DMS 273 treated with DMSO at 0.1 percent for 48 hours (cell line): ENCODE results near the gene ARHGAP23.
"Not testable (repeated sequence)": the region's sequence is repeated elsewhere in the genome, so short reads cannot be mapped to it uniquely, and the experiment has no call there.

Experiments used
- DNase-seq: peaks from one replicate; lab custom pipeline; 2025; lab: John Stamatoyannopoulos, UW

The ARHGAP23 gene

DNA sequence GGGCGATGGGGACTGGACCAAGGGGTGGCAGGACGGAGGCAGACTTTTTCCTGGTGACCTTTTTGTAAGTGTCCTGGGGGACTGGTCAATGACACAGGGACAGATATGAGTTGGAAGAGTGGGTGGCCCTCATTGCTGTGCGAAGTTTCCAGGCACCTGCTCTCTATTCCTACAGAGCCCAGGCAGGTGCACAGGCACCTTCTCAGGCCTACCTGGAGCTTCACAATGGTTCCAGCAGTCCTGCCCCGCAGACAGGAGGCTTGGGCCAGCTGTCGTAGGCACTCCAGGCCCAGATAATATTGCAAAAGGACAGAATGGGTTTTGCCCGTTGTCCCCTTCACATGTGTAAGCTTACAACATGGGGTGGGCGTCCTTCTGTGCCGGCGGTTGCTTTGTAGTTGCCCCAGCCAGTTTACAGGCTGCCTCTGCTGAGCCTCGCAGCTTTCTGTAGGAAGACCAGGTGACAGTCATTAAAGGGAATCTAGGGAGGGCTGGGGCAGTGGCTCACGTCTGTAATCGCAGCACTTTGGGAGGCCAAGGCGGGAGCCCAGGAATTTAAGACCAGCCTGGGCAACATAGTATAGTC lies 84.3 kb downstream of the ARHGAP23 start:
- no peak for DNase-seq

DNA sequence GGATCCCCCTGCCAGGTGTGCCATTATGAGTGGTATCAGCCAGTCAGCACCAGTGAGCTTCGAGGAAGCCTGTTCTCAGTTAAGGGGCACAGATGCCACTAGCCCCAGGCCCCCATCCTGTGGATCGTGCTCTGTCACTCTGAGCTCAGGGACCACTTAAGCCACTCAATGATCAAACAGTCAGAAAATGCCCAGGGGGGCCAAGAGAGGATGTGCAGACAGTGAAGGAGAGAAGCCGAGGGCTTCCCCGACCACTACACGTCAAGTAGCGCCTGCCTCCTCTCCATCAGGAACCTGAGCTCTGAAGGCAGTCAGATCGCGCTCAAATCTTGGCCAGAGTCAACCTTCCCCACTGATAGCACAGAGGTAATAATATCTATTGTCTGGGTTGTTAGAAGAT lies 98.3 kb downstream of the ARHGAP23 start:
- not testable (repeated sequence) for DNase-seq

DNA sequence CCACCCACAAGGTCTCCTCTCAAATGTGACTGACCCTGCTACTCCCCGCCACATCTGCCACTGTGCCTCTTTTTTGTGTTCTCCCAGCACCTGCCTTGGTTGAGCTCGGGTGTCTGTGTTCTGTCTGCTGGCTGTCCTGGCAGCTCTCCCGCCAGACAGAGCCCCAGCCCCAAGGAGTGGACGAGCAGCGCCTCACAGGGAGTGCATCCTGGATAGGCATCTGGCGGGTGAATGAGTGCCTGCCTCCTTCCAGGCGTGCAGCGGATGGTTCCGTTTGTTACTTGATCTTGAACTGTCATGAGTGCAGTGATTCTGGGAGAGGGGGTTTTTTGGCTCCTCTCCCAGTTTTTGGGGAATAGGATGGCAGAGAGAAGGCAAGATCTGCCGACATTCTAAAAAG lies 99.9 kb downstream of the ARHGAP23 start:
- not testable (repeated sequence) for DNase-seq

DNA sequence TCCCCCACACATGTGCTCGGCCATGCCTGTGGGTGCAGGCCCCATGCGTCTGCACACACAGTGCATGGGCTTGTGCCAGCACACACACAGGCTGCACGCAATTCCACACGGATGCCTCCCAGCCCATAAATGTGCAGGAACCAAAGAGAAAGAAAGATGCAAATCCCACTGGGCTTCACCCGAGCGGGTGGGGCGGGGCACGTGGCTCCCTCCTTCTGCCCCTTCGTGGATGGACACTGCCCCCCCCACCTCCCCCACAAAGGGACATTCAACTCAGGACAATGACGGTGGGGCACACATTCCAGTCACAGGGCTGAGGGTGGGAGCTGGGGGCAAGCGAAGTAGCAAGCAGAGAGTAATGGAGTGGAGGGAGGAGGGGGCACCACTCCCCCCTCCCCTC lies 102.6 kb downstream of the ARHGAP23 start:
- DNase-seq: not testable (repeated sequence)

DNA sequence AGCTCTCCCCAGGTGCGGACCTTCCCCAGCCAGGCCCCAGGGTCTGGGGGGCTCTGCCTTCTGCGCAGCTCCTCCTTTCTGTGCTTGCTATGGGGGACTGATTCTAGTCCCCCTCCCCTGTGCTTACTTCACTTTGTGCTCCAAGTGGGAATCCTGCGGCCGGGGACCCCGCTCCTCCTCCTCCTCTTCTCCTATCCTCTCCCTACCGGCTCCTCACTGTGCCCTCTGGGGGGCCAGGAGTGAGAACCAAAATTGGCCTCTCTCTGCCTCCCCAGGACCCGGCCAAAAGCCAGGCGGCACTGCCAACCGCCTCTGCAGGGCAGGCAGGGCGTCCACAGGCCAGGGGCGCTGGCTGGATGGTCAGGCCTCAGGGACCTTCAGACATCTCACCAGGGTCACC lies 103.5 kb downstream of the ARHGAP23 start:
- DNase-seq: not testable (repeated sequence)

DNA sequence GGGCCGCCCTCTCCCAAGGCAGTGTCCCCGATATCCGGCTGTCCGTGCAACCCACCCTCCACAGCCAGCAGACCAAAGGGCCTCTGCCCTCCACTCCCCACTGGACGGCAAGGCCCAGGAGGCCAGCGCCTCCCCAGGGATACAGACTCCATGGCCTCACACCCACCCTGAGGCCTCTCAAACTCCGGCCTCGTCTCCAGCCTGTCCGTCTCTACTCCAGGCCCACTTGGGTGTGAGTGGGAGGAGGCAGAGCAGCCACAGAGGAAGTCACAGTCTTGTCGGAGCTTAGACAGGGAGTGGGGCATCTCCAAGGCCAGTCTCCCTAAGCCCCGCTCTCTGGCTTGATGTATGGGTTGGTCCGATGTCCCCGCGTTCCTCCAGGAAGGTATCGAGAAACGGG lies 104.2 kb downstream of the ARHGAP23 start:
- no peak for DNase-seq

DNA sequence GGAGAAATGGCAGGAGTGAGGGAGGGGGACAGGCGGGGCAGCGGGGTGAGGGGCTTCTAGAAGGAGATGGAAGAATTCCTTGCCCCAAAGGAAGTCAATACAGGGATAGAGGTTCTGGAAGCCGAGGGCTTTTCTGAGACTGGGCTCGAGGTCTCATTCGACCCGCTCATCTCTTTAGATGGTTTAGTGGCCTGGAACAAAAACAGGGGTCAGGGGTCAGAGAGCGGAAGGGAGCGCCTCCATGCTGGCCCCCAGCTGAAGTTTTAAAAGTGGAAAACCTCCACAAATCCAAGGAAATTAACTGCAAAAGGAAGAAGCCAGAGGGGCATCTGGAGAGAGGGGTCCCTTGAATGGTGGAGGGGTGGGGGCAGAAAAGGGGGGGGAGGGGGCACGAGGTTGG lies 105.0 kb downstream of the ARHGAP23 start:
- no peak for DNase-seq

DNA sequence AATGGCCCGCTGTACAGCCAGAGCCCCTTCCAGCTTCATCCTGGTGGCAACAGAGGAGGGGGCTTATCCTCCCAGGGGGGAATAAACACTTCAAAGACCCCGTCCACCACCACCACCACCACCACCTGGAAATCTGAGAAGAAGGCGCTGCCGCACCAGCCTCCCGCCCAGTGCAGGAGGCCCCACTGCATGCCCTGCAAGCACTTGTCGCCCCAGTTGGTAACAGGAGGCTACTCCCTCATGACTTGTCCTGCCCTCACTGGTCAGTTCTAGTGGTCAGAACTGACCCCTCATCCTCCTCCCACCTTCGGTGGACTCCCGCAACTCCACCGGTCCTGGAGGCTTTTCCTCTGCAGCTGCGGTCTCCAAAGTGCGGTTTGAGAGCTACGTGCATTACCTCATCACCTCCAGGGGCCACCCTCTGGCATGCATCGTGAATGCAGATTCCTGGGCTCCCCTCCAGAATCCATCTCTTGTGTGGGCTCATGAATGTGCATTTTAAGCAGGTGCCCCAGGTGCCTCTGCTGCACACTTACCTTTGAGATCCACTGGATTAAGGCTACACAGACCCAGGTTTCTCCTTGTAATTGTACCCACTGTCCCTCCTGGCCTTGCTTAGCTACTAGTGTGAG lies 105.7 kb downstream of the ARHGAP23 start:
- DNase-seq: no peak

DNA sequence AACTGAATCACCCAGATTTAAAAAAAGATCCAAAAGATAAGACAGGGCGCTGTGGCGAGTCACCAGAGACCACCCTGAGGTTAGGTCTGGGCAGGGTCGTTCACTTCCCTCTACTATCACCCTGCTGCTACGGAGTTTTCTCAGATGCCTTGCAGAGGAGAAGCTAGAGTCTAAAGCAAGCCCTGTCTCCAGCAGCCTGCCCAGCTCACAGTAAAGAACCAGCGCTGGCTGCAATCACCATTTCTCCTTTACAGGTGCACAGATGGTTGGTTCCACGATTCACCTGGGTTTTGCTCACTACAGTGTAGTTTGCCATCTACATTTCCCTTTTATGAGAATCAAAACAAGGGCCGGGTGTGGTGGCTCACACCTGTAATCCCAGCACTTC lies 106.2 kb downstream of the ARHGAP23 start:
- DNase-seq: no peak

DNA sequence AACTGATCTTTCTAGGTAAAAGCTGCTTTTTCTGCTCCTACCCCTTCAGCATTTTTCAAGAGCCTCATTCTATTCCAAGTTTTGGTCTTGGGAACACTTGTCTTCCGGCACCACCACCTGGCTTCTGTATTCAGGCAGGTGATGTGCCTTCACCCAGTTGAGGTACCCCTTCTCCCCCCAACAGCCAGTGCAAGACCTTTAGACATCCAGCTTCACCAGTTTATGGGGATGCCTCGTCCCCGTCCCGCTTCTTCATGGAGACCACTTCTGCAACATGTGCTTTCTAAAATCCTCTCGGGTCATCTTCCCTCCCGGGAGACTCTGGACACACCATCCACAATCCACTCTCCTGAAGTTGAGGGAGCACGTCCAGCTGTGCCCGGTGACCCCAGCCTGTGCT lies 107.6 kb downstream of the ARHGAP23 start:
- DNase-seq: no peak

DNA sequence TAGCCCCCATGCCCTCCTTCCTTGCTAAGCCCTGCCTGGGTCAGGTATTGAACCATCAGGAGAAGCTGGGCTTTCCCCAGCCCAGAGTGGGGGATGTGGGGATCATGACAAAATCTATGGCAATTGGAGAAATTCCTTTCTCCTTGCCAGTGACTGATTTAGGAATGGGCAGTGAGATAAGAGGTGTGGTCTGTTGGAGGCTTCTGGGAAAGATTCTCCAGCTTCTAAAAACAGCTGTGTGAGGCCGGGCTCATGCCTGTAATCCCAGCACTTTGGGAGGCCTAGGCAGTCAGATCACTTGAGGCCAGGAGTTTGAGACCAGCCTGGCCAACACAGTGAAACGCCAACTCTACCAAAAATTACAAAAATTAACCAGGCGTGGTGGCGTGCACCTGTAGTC lies 108.4 kb downstream of the ARHGAP23 start:
- no peak for DNase-seq

DNA sequence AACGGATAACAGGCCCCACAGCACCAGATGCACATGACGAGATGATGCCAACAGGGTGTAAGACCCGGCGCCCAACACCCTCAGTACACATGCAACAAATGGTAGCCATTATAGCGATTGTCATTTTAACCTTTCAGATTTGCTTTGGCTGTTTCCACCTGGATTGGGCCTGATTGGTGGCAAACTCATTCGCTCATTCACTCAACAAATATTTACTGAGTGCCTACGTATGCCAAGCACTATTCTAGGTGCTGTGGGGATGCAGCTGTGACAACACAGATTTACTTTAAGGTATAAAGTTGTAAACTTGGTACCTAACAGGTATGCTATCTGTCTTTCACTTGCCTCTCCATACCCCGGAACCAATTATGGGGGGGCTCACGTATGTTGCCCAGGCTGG lies 110.6 kb downstream of the ARHGAP23 start:
- DNase-seq: no peak

DNA sequence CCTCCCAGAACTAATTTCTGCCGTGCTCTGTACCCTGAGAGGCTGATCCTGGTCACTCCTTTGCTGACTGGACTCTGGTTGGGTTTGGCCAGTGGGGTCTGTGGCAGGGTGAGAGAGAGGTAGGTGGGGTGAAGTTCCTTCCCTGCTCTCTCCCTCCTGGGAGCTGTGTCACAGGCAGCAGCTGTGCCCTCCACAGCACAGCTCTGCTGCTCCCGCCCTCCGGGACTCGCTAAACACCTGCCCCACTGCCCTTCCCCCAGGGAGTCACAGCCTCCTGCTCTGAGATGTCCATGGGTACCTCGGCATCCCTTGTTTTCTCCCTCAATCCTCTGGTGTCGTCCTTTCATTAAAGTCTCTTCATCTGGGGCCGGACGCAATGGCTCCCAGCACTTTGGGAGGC lies 111.1 kb downstream of the ARHGAP23 start:
- no peak for DNase-seq

DNA sequence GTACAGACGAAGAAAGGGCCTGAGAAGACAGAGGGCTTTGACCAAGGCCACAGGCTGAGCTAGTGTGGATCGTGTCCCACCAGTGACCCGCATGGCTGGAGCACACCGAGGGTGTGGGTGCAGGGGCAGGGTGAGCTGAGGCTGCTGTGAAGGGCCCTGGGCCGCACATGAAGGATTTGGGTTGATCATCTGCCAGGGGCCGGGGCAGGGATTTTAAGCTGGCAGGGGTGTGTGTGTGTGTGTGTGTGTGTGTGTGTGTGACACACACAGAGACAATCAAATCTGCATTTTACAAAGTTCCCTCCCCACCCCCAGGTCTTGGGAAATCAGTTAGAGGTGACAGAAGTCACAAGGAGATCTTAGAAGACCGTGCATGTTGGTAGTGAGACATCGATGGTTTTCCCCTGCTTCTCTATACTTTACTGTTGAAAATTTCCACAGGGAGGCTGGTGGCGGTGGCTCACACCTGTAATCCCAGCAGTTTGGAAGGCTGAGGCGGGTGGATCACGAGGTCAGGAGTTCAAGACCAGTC lies 112.3 kb downstream of the ARHGAP23 start:
- DNase-seq: no peak

DNA sequence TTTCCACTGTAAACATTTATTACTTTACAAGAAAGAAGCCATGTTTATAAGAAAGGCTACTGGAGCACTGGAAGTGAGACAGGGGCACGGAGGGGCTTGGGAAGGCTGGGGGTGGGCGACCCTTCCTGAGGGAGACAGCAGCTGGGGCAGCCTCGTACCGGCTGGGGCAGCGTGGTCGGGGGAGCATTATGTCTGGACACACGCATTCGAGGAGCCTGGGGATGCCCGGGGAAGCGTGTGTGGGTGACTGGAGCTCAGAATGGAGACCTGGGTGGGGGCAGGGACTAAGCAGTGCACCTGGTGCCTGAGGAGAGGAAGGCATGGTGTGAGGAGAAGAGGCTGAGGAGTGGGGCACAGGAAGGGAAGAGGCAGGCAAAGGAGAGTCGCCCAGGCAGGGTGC lies 113.0 kb downstream of the ARHGAP23 start:
- no peak for DNase-seq

DNA sequence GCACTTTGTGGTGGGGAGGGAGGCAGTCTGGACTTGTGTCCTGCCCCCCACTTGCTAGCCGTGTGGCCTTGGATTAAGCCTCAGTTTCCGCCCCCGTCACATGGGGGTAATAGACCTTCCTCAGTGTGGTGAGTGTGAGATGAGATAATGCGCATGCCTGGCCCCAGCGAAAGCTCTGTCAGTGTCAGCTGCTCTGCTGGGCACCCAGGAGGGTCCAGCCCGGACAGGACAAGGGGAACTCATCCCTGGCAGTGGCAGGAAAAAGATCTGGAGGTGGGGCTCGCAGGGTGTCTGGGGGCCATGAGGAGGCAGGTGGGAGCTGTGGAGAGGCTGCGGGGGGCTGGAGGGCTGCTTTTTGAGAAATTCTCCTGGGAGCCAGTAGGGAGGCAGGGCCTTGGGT lies 114.0 kb downstream of the ARHGAP23 start:
- no peak for DNase-seq

DNA sequence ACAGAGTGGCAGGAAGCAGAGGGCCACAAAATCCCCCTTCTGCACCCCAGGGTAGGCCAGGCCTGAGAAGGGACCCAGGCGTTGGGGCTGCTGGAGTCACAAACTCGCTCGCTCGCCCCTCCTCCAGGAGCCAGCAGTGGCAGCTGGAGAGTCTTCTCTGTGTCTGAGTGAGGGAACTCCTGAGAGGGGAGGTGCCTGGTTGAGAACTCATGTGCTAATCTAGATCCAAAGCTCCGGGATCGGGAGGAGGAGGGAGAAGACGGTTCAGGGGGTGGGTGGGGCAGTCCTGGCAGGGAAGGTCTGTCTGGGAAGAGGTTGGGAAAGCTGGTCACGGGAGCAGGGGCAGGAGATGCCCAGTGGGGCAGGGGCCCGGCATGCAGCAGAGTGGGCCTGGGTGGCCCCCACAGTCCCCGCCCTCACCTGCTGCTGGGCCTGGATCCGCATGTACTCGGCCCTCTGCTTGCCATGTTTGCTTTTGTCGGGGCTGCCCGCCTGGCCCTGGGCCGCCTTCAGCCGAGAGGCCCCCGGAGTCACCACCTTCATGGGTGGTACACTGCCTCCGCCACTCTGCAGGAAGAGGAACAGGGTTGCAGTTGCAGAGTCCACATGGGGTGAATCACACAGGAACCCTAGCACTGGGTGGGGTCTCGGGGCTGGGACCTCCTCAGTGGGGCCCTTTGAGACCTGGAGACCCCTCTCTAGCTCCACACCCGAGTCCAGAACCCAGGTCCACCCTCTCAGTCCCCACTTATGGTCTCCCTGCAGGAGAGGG lies 115.3 kb downstream of the ARHGAP23 start:
- no peak for DNase-seq

DNA sequence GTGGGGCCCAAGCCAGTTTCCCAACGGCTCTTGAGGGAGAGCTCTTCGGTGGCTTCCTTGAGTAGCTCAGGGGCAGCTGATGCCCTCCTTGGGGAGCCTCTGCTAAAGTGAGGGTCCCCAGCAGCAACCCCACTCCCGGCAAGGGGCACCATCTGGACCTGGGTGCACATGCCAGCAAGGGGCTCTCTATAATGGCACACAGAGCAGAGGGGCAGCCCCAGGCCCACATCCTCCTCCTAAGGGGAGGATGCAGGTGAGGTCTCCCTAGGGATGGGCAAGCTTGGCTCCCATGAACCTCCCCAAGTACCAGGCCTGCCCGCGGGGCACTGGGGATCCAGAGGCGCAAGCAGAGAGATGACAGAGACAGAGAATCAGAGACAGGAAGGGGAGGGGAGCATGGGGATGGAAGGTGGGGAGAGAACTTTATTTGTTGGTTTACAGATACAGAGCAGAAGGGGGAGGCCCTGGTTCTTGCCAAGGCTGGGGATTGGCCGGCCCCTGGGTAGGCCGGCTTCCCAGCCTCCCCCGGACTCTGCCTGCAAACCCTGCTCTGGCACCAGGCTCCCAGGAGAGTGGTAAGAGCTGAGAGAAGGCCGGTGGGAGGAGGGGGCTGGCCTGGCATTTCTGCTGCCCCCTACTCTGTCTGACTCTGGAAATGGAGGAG lies 116.0 kb downstream of the ARHGAP23 start:
- no peak for DNase-seq

DNA sequence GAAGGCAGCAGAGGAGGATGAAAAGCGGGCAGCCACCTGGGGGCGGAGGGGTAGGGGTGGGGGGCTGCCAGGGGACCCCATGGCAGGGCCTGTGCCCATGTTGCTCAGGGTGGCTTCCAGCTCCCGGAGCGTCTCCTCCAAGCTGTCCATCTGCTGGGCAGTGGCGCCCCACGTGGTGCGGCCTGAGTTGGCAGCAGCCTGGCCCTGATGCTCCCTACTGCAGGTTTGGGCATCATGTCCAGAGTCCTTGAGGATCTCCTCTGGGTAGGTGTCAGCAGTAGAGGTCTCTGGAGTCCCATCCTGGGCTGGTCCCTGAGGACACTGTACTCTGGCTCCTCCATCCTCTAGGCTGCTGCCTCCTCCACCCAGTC lies 116.6 kb downstream of the ARHGAP23 start:
- no peak for DNase-seq

DNA sequence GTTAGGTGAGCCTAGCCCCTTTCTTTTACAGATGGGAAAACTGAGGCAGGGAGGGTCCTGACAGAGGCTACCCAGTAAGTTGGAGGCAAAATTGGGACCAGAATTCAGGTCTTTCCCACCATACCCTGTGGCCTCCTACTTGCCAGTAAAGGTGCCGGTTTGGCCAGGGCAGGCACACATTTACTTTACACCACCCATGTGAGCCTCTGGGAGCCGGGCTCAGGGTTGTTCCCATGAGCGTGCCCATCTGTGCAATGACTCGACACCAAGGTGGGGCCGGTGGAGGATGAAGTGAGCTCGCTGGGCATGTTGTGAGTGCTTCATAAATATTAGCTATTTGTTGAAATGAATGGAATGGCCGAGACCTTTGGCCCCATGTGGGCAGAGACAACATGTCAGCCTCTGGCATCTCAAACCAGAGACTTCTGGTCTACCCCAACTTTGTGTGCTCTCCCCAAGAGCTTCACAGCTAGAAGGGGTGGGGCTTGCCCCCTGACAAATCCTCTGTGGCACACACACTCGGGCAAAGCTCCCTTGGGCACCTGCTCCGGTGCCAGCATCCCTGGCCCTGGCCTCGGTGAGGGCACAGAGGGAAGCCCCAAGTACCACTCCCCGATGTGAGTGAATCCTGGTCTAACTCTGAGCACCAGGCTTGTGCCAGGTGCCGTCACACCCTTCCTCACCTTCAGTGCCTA lies 117.4 kb downstream of the ARHGAP23 start:
- DNase-seq: no peak

DNA sequence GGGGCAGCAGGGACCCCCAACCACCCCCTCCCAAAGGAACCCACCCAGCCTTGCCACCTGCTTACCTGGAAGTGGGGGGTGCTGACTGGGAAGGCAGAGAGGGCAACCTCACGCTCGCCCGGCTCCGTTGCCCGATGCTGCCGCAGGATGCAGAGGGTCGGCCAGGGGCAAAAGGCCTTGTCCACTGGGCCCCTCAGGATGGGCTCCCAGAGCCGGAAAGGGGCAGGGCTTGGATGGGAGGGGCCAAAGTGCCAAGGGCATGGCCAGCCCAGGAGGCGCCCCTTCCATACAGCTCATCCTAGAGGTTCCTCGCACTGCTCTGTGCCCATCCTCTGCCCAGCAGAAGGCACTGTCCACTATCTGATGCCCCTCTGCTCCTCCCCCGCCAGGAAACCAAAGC lies 118.1 kb downstream of the ARHGAP23 start:
- no peak for DNase-seq

DNA sequence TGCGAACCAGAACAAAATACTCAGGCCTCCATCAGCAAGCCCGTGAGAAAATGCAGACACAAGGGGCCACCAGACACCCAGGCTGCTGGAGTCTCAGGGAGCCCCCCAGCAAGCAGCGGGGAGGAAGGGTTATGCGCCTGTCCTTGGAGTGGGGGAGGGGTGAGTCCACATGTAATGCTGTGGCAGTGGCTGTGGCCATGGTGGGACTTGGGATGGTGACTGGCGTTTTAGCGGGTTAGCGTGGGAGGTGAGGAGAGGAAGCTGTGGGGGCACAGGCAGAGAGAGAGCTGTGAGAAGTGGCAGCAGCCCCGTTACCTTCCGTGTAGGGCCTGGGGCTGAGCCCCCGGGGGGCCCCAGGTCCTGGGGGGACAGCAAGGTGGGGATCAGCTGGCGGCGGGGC lies 119.2 kb downstream of the ARHGAP23 start:
- no peak for DNase-seq
